Body of pancreas (tissue), 4 donors: Measurements from ENCODE around the gene MMP12.

Experiments used
- CTCF ChIP-seq, 7 experiments: fragments of 450-650 bp in 4 of 7; fragments of 200-600 bp in 3 of 7; sonication (generic) in 3 of 7; IDR thresholded peaks; one replicate each; pipeline ENCODE4 v1.5.1; 2016 to 2019; ENCODE audit warnings: antibody characterized with exemption in 7 of 7
- POLR2A ChIP-seq, 3 donors: fragments of 450-650 bp; IDR thresholded peaks; one replicate each; pipeline ENCODE4 v1.6.1; 2016; ENCODE audit warnings: antibody characterized with exemption in 3 of 3, mild to moderate bottlenecking in 2 of 3

GRCh38 chr11:102874852-102875251 is at the start of gene MMP12:
- TF ChIP-seq CTCF (IDR thresholded peaks at IDR 0.05) (no peak), POLR2A (IDR thresholded peaks at IDR 0.05) (no peak)
